Astrocyte of the spinal cord (primary cell): Measurements from ENCODE around the gene TALDO1.

ENCODE experiments used
- DNase-seq: peaks from one replicate; pipeline ENCODE4 v3.0.0; 2011; ENCODE audit warnings: low read depth, low spot score
- H3K4me3 ChIP-seq: 2 replicates; pipeline ENCODE4 v1.5.1; 2011; ENCODE audit warnings: low read depth, mild to moderate bottlenecking, low read length, moderate library complexity
- in situ Hi-C: cut with HindIII; loops from 2 replicates; pipeline ENCODE4 v1.10.0; 2017; ENCODE audit warnings: low sequenced_read_pairs
- TF ChIP-seq, protein P1 (sequence below): IDR thresholded peaks from 2 replicates; pipeline ENCODE4 v1.5.1; 2012; ENCODE audit warnings: low read depth, mild to moderate bottlenecking, low read length, inconsistent platforms

Gene TALDO1

DNA sequence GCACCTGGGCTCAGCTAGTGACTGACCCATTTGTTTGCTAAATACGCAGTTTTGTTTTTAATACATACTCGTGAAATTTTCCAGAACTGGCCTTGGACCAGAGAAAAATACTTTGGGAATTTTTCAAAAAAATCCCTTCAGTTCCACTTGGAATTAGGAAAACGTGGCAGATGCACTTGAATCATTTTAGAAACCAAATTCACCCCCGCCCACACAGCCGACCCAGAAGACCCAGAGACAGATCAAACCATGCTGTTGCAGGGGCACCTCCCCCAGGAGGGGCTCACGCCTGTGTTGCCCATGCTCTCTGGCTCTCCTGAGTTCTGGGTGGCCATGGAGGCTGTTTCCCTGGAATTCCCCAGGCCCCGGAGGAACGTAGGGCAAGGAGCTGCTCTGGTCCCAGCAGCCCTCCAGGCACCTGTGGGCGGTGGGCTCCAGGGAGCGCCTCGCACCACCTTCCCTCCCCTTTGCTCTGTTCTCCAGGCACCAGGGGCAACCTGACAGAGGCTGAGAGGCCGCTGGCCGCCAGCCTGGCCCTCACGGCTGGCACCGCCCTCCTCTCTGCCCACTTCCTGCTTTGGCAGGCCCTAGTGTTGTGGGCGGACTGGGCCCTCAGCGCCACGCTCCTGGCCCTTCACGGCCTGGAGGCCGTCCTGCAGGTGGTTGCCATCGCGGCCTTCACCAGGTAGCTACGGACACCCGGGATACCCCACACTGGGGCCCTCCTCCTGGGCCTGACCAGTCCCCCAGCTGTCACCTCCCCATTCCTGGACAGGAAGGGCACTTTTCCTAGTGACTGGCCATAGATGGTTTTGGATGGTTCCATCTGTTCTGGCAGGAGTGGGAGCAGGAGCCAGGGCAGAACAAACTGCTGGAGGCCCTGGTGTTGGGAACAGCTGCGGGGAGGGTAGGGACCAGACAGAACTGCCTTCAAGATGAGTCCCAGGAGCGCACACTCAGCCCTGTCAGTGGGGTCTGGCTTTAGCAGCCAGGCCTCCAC lies 44.5 kb upstream of the TALDO1 start:
- TF ChIP-seq, protein P1, sequence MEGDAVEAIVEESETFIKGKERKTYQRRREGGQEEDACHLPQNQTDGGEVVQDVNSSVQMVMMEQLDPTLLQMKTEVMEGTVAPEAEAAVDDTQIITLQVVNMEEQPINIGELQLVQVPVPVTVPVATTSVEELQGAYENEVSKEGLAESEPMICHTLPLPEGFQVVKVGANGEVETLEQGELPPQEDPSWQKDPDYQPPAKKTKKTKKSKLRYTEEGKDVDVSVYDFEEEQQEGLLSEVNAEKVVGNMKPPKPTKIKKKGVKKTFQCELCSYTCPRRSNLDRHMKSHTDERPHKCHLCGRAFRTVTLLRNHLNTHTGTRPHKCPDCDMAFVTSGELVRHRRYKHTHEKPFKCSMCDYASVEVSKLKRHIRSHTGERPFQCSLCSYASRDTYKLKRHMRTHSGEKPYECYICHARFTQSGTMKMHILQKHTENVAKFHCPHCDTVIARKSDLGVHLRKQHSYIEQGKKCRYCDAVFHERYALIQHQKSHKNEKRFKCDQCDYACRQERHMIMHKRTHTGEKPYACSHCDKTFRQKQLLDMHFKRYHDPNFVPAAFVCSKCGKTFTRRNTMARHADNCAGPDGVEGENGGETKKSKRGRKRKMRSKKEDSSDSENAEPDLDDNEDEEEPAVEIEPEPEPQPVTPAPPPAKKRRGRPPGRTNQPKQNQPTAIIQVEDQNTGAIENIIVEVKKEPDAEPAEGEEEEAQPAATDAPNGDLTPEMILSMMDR, result no peak
- DNase-seq, result no peak
- in situ Hi-C loops, result no loop called here
- no peak overlapping the region for H3K4me3 ChIP-seq

DNA sequence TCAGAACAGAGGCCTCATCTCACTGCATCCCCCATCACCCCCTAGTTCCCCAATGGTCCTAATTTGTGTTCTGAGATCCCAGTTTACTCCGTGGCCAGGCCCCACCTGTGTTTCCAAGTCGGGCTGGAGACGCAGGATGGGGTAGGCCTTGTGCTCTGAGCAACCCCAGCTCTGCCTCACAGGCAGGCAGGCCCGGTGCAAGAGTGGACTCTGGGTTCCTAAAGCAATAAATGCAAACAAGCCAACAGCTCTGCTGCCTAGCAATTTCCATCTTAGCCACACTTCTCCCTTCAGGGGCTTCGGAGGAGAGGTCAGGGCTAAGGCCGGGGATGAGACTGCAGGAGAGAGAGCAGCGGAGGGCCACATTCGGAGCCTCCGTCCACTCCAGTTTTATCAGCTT lies 43.8 kb upstream of the TALDO1 start:
- DNase-seq, result no peak
- in situ Hi-C loops, result no loop called here
- H3K4me3 ChIP-seq, result no peak overlapping the region
- TF ChIP-seq, protein P1, result no peak

DNA sequence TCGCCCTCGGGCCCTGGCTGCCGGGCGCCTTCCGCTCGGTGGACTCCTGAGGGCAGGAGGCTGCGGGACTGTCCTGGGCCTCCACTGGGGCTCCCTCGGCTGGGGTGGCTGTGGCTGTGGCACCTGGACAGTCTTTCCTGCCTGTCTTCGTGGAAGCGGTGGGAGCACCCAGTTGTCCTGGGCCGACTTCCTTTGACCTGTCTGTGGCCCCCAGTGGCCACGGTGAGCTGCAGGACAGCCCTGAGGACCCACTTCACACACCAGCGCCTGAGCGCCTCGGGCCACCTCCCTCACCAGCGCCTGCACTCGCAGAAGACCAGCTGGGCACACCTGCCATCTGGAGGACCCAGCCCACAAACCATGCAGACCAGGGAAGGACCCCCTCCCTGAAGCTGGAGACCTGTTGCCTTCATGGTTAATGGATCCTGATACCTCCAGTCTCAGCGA lies 43.0 kb upstream of the TALDO1 start:
- DNase-seq, result no peak
- in situ Hi-C loops, result no loop called here
- TF ChIP-seq, protein P1, result no peak
- no peak overlapping the region for H3K4me3 ChIP-seq

DNA sequence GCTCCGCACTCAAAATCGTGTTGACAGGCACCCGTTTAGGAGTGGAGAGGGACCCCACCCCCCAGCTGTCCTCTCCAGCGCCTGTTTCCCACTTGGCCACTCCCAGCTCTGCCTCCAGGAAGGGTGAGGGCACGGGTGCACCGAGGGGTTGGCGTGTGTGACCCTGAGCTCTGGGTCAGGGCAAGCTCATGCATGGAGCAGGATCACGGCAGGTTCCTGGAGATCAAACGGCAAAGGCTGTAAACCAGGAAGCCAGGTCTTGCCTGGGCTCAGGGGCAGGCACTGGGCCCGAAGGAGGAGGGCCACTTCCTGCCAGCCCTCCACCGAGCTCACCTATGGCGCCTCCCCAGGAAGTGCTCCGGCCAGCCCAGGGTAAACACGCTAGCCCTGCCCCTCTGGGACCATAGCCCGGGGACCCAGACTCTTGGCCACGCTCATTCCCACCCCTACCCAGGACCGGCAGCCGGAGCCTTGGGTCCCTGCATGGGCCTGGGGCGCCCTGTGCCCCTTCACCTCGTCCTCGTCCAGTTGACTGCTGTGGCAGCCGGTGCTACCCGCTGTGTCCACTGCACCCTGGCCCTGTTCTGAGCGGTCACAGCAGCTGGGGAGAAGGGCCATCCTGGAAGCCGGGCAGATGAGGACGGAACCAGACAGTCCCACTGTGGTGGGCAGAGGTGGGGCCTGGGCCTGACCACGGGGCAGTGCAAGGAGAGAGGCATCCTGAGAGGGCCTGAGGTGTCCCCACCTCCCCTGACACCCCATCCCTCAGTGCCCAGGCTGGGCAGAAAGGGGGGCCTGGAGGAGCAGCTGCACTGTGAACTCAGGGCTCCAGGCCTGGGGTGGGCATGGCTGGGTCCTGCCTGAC lies 42.3 kb upstream of the TALDO1 start:
- peak overlapping the region; percentile 31 for H3K4me3 ChIP-seq
- in situ Hi-C loops, result no loop called here
- DNase-seq, result no peak
- TF ChIP-seq, protein P1, result no peak

DNA sequence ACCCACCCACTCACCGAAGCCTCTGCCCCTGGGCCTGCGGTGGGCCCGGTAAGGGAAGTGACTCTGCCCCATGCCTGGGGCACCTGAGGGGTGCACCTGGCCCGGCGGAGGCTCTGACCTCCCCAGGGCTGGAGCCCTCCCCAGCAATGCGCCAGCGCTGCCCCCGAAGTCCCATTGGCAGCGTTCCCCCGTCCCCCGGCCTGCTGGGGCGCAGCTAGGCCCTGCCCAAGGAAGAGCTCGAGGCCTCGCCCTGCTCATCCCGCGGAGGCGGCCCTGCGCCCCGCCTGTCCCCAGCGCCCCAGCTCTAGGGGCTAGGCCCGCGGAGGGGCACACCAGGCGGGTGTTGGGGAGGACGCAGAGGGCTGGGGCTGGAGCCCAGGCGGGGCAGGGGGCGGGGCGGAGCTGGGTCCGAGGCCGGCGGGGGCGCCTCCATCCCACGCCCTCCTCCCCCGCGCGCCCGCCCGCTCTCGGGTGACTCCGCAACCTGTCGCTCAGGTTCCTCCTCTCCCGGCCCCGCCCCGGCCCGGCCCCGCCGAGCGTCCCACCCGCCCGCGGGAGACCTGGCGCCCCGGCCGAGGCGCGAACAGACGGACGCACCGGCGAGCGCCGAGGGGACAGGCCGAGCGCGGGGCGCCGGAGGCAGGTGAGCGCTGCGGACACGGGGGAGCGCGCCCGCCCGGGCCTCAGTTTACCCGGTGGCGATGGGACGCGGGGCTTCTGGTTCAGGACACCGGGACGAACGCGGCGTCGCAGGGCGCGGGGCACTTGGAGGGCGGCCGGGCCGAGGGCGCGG lies 41.4 kb upstream of the TALDO1 start, which contains the start of gene EPS8L2:
Gene EPS8L2 (plus strand): TSS at position 586 of the 793 bp plus-strand sequence. CDS start 3,177 bp downstream, outside the sequence.
- TF ChIP-seq, protein P1, result no peak
- DNase-seq, result no peak
- in situ Hi-C loops, result no loop called here
- H3K4me3 ChIP-seq, result peak within 1 kb of the TSS; percentile 67

DNA sequence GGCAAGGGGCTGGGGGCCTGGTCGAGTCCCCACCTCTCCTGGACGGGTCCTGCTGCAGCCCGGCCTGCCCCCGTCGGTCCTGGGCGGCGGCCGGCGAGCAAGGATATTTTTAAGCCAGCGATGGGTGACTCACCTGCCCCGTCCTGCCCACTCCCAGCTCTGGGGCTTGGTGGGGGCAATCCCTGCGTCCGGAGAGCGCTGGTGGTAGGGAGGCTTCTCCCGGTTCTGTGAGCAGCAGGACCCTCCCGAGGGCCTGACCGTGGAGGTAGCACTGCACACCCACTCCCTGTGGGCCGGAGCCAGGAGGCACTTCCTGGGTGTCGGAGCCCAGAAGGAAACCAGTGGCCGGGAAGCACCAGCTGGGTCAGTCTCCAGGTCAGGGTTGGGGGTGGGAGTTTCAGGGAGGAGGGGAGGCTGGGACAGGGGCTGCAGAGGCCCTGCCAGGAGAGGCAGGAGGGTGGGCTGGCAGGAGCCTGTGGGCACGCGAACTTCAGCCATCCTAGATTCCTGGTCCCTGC lies 40.8 kb upstream of the TALDO1 start:
- TF ChIP-seq, protein P1, result no peak
- H3K4me3 ChIP-seq, result peak overlapping the region; percentile 67
- in situ Hi-C loops, result no loop called here
- DNase-seq, result peak; percentile 34
